Endothelial cell of coronary artery (primary cell): ENCODE data around the gene AP3M1. TPM values are rescaled to one million over a fixed set of nuclear protein-coding genes. Genes with fewer than 3 reads are reported as not detected.

Experiments
- total RNA-seq: library from RNA; depleted of rRNA; stranded (reverse); fragments of >200 nt; gene quantifications from 2 replicates; pipeline ENCODE4 v1.2.3, GENCODE V29; 2014

AP3M1 gene, protein sequence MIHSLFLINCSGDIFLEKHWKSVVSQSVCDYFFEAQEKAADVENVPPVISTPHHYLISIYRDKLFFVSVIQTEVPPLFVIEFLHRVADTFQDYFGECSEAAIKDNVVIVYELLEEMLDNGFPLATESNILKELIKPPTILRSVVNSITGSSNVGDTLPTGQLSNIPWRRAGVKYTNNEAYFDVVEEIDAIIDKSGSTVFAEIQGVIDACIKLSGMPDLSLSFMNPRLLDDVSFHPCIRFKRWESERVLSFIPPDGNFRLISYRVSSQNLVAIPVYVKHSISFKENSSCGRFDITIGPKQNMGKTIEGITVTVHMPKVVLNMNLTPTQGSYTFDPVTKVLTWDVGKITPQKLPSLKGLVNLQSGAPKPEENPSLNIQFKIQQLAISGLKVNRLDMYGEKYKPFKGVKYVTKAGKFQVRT
- 29.1 and 29.9 TPM in 2 replicates for total RNA-seq

DNA sequence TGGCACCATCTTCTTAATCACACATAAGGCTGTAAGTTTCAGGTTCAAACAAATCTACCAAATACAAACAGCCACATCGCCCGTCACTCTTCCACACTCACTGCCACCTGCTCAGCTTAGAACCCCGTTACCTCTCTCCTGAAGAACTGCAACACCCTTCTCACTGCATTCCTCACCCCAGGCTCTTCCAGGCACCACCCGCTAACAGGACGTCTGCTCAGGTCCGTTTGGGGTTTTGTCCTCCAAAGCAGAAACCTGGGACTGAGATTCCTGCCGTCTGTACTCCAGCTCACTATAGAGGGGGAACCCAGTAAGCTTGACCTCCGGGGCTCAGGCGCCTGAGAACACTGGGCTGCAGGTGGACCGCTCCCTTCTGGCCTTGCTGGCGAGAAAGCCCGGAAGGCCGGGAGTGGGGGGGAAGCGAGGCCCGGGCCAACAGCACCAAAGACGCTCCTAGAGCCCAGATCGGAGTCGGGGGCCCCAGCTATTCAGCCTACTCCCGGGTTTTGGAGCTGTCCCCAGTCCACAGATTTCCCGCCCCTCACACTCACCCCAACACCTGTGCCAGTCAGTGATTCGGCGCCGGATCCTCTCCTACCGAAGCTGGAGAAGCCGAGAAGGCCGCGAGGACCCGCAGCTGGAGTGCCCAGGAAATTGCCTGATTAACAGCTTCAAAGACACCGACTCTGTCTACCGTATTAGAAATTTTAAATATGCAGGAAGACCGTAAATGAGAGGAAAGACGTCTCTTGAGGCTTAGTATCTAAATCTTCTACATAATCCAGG lies at the start of gene AP3M1:
Gene AP3M1, minus strand, starts transcription at position 625 of the 786 bp plus-strand sequence. CDS start 12,449 bp downstream, outside the sequence.

DNA sequence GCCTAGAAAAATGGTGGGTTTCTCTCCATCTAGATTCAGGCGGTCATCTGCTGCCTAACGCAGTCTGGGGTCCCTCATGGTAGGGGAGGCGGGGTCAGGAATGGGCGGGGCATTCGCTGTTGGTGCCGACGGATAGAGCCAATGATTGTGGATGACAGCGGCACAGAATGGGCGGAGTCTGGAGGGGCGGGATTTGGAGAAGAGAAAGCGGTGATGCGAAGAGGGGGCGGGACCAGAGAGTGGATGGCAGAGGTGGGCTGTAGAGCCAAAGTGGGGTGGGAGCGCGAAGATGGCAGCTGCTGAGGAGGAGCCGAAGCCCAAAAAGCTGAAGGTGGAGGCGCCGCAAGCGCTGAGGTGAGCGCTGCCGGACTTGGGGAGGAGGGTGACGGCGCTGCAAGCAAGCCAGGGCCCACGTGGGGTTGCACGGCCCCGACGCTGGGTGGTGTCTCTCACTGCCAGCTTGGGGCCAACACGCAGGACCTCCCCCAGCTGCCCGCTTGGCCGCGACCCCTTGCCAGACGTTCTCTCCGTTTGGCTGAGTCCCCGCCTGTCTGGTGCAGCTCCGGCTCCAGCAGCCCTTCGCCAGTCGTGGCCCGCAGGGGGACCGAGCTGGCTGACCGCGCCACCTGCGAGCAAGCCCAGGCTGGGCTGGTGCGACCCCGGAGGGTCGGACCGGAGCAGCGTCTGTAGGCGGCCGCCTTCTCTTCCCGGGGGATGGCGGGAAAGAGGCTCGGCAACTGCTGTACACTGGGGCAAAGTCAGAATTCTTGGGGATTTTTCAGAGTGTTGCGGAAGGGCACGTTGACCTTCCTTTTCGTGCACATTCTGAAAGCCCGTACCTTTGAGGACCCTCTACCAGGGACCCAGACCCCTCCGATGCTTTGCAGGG lies 606 bp upstream of the AP3M1 start, which contains the start of gene ADK:
Gene ADK, plus strand, starts transcription at position 232 of the 889 bp plus-strand sequence. Its CDS starts 58 bp downstream, at position 290.

Other genes with a start within 250 kb of the AP3M1 start
- gene PLAU, start 239.7 kb downstream of the AP3M1 start, total RNA-seq: 45.6 and 46.1 TPM in 2 replicates
- gene VCL, start 152.7 kb downstream of the AP3M1 start, total RNA-seq: 140 and 232 TPM in 2 replicates
- gene ADK, start 393 bp upstream of the AP3M1 start, total RNA-seq: 22.3 and 35.0 TPM in 2 replicates